AG09319 (cell line): ENCODE data around the gene TCEAL4.
"Not testable (repeated sequence)": the region's sequence is repeated elsewhere in the genome, so short reads cannot be mapped to it uniquely, and the experiment has no call there.

Experiments used
- DNase-seq: peaks from one replicate; pipeline ENCODE4 v3.0.0-alpha.2; 2010; ENCODE audit warnings: low read depth; ENCODE audit errors: extremely low read depth
- CTCF ChIP-seq: IDR thresholded peaks from 2 replicates; pipeline ENCODE4 v1.5.1; 2011; ENCODE audit warnings: low read depth, mild to moderate bottlenecking, inconsistent platforms, low read length, moderate library complexity

TCEAL4 gene

GRCh38 chrX:103586659-103587058, 1.3 kb downstream of the TCEAL4 start:
- DNase-seq: no peak
- TF ChIP-seq CTCF: no peak

DNA sequence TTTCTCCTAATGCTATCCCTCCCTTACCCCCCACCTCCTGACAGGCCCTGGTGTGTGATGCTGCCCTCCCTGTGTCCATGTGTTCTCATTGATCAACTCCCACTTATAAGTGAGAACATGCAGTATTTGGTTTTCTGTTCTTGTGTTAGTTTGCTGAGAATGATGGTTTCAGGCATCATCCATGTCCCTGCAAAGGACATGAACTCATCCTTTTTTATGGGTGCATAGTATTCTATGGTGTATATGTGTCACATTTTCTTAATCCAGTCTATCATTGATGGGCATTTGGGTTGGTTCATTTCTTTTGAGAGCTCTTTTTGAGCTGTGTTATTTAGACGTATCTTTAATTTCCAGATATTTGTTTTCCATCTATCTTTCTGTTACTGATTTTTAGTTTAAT, 7.0 kb downstream of the TCEAL4 start:
- DNase-seq: not testable (repeated sequence)

- DNase-seq: not testable (repeated sequence)
These were observed 9.9 kb downstream of the TCEAL4 start for GRCh38 chrX:103595202-103595601.

- DNase-seq: no peak
- TF ChIP-seq CTCF: no peak
These were observed 22.3 kb downstream of the TCEAL4 start, which contains the start of gene TCEAL3 for GRCh38 chrX:103607364-103608305. TSS of gene TCEAL3 (plus strand) at chrX:103607963. CDS start at chrX:103609065, 1,102 bp downstream.

DNA sequence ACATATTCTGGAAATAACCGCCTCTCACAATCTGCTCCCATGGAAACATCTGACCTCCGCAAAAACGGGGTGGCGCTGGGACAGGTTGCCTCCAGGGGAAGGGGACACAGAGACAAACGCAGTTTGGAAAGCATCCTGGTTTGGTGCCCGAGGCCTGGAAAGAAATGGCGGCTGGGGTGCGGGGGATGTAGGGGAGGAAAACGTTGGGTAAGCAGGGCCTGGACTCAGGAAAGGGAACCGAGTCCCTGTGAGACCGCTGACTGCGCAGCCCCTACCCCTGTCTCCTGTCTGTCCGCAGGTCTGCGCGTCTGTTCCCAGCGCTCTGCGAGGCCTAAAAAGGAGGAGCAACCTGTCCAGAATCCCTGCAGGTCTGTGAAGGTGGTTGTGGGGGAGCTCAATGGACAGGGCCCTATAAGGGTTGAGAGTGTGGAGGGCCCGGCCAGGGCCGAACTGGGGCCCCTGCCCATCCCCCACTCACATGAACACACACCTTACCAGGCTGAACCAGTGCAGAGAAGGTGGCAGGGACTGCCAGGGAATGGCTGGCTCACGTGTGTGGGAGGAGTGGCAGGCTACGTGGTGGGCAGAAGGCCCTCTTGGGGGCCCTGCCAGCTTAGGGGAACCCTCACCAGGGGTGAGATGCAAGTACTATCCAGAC, 23.1 kb downstream of the TCEAL4 start:
- TF ChIP-seq CTCF: no peak
- DNase-seq: no peak

DNA sequence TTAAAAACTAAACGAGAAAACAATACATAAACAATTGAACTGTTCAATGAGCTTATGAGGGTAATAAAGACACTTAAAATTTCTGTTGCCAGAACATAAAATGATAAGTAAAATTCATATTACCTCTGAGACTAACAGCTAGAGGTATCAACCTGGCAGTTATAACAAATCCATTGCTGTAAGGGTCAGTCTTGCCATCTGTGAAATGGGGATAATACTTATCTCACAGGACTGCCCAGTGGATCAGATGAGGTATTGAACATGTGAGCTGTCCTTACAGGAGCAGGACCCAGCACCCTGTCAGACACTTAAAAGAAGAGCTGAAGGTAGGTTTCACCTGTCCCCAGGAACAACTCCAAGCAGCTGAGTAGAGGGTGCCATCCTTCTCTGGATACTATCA, 25.0 kb downstream of the TCEAL4 start:
- DNase-seq: no peak
- TF ChIP-seq CTCF: no peak

GRCh38 chrX:103613362-103613890, 28.1 kb downstream of the TCEAL4 start:
- no peak for TF ChIP-seq CTCF
- DNase-seq: no peak

DNA sequence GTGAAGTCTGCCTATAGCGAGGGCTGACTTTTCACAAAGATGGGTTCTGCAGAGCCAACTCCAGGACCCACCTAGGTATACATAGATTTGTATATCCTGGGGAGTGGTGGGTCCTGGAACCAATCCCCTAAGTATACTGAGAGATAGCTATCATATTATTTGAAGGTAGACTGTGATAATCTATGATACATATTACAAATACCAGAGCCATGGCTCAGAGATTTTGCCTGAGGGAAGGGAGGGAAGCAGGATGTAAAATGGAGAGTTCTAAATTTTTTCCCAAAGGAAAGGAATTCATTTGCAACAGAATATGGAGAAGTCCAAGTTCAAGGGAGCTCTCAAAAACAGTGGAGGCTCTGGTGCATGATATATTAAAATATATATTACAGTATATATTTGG, 29.7 kb downstream of the TCEAL4 start:
- no peak for TF ChIP-seq CTCF
- no peak for DNase-seq
